Right atrium auricular region (tissue), 2 donors: ENCODE results near the gene POLE3. TPM values are rescaled to one million over a fixed set of nuclear protein-coding genes. Genes with fewer than 3 reads are reported as not detected.

Experiments
- DNase-seq: peaks from one replicate; pipeline ENCODE4 v3.0.0-alpha.2; 2019; ENCODE audit warnings: low spot score
- H3K27ac ChIP-seq, 2 donors: fragments of 200-600 bp; sonication (generic); 1 replicate in 1 of 2; 2 replicates in 1 of 2; pipeline ENCODE4 v1.5.1; 2016 to 2019
- H3K27me3 ChIP-seq, 2 donors: fragments of 200-600 bp; sonication (generic); one replicate each; pipeline versions ENCODE4 v1.5.1 to v1.6.0; 2017 to 2019
- H3K36me3 ChIP-seq: fragments of 200-600 bp; sonication (generic); one replicate; pipeline ENCODE4 v1.5.1; 2016
- H3K4me1 ChIP-seq, 2 donors: fragments of 200-600 bp; sonication (generic); one replicate each; pipeline versions ENCODE4 v1.5.1 to v1.6.0; 2017 to 2019
- H3K4me3 ChIP-seq, 2 donors: fragments of 200-600 bp; sonication (generic); 1 replicate in 1 of 2; 2 replicates in 1 of 2; pipeline ENCODE4 v1.5.1; 2017 to 2019; ENCODE audit warnings: mild to moderate bottlenecking in 1 of 2, moderate library complexity in 1 of 2
- H3K9me3 ChIP-seq, 2 donors: fragments of 200-600 bp; sonication (generic); one replicate each; pipeline ENCODE4 v1.5.1; 2019
- CTCF ChIP-seq, 2 donors: fragments of 200-600 bp; sonication (generic); IDR thresholded peaks; one replicate each; pipeline ENCODE4 v1.5.1; 2019; ENCODE audit warnings: antibody characterized with exemption in 2 of 2
- total RNA-seq, 2 donors: library from RNA; depleted of rRNA; stranded (reverse); fragments of >200 nt; gene quantifications; one replicate each; pipeline ENCODE4 v1.1.0, GENCODE V29; 2016

Gene POLE3
- total RNA-seq, 2 donors from 2014 or later = 17.9 to 21.5 TPM

- Histone ChIP-seq H3K4me3 (no peak overlapping the region), H3K27me3 (peaks cover 0 to 4% of the 10 kb centered on the region in 2 donors), H3K4me1 (no peaks in the 10 kb centered on the region), H3K27ac (no peak overlapping the region), H3K36me3 (no peaks in the 10 kb centered on the region), H3K9me3 (no peaks in the 10 kb centered on the region)
- no peak for DNase-seq
- no peak for TF ChIP-seq CTCF (IDR thresholded peaks at IDR 0.05)
Observed at GRCh38 chr9:113363336-113363735, 47.1 kb downstream of the POLE3 start.

- Histone ChIP-seq H3K9me3 (no peaks in the 10 kb centered on the region), H3K27me3 (peaks cover 0 to 4% of the 10 kb centered on the region in 2 donors), H3K4me3 (no peak overlapping the region), H3K4me1 (no peaks in the 10 kb centered on the region), H3K27ac (no peak overlapping the region), H3K36me3 (no peaks in the 10 kb centered on the region)
- DNase-seq = no peak
- TF ChIP-seq CTCF (IDR thresholded peaks at IDR 0.05) = no peak
Observed at GRCh38 chr9:113361304-113362018, 49.0 kb downstream of the POLE3 start.

- Histone ChIP-seq H3K27me3 (peaks cover 0 to 4% of the 10 kb centered on the region in 2 donors), H3K9me3 (no peaks in the 10 kb centered on the region), H3K4me1 (no peaks in the 10 kb centered on the region), H3K27ac (no peak overlapping the region), H3K4me3 (no peak overlapping the region), H3K36me3 (no peaks in the 10 kb centered on the region)
- DNase-seq = no peak
- TF ChIP-seq CTCF (IDR thresholded peaks at IDR 0.05) = no peak
Observed at GRCh38 chr9:113360242-113360842, 50.1 kb downstream of the POLE3 start.

GRCh38 chr9:113359385-113359784, 51.1 kb downstream of the POLE3 start:
- no peak overlapping the region for H3K27ac ChIP-seq
- TF ChIP-seq CTCF (IDR thresholded peaks at IDR 0.05) = no peak
- no peak for DNase-seq
- H3K36me3 ChIP-seq = no peaks in the 10 kb centered on the region
- H3K9me3 ChIP-seq = no peaks in the 10 kb centered on the region
- H3K4me3 ChIP-seq = no peak overlapping the region
- peaks cover 0 to under 1% of the 10 kb centered on the region in 2 donors for H3K27me3 ChIP-seq
- H3K4me1 ChIP-seq = no peaks in the 10 kb centered on the region

Other genes starting within 250 kb of the POLE3 start
- 10 to 100 TPM; 14.7 to 16.6 TPM for gene FKBP15, start 189.4 kb downstream of the POLE3 start, total RNA-seq
- 10 to 100 TPM; 10.0 to 11.1 TPM for gene SLC31A1, start 189.1 kb downstream of the POLE3 start, total RNA-seq
- gene CDC26, start 135.1 kb downstream of the POLE3 start, total RNA-seq = 10 to 100 TPM; 31.7 to 42.6 TPM
- gene PRPF4, start 135.0 kb downstream of the POLE3 start, total RNA-seq = 10 to 100 TPM in 1 of 2 donors, 1 to 10 TPM in 1; 8.7 to 11.1 TPM
- not detected for gene RNF183, start 107.3 kb downstream of the POLE3 start, total RNA-seq
- 1 to 10 TPM; 2.3 to 4.6 TPM for gene WDR31, start 70.4 kb downstream of the POLE3 start, total RNA-seq
- gene BSPRY, start 61.1 kb downstream of the POLE3 start, total RNA-seq = 1 to 10 TPM in 1 of 2 donors, under 1 TPM in 1; 0.48 to 3.8 TPM
- 10 to 100 TPM; 20.0 to 25.6 TPM for gene HDHD3, start 33.7 kb downstream of the POLE3 start, total RNA-seq
- gene ALAD, start 9.4 kb downstream of the POLE3 start, total RNA-seq = 10 to 100 TPM; 16.2 to 17.8 TPM
- not detected for gene C9orf43, start 72 bp upstream of the POLE3 start, total RNA-seq
- 100 to 1,000 TPM; 112 to 184 TPM for gene RGS3, start 53.1 kb upstream of the POLE3 start, total RNA-seq